Natural killer cell treated with Interleukin-12 subunit alpha and Interleukin-12 subunit beta and Interleukin-15 and Interleukin-18, amount 100 ng/mL, for 72 hours (primary cell): ENCODE data around the gene FKBP6. TPM values are rescaled to one million over a fixed set of nuclear protein-coding genes. Genes with fewer than 3 reads are reported as not detected.
A peak's percentile ranks its signal among the peaks of the same experiment; 100 is the strongest.
"Not testable (repeated sequence)": the region's sequence is repeated elsewhere in the genome, so short reads cannot be mapped to it uniquely, and the experiment has no call there.

Experiments
- ATAC-seq, 2 donors: fragments of 150-1000 bp; cut with Tn5 transposase in 1 of 2; sonication (Bioruptor Pico), chemical (Tn5 transposase) in 1 of 2; 2 replicates each; pipeline ENCODE4 v1.10.0; 2021
- DNase-seq: peaks from one replicate; pipeline ENCODE4 v3.0.0; 2022; ENCODE audit warnings: low spot score
- H3K27ac Mint-ChIP-seq, 2 donors: 1 replicate in 1 of 2; 2 replicates in 1 of 2; pipeline ENCODE4 v1.8.0; 2022; ENCODE audit warnings: mixed read lengths in 2 of 2, mild to moderate bottlenecking in 1 of 2, moderate library complexity in 1 of 2
- H3K27me3 Mint-ChIP-seq, 2 donors: 1 replicate in 1 of 2; 2 replicates in 1 of 2; pipeline ENCODE4 v1.8.0; 2022; ENCODE audit warnings: mixed read lengths in 2 of 2
- H3K36me3 Mint-ChIP-seq: one replicate; pipeline ENCODE4 v1.8.0; 2022; ENCODE audit warnings: mixed read lengths
- H3K4me1 Mint-ChIP-seq, 2 donors: 1 replicate in 1 of 2; 2 replicates in 1 of 2; pipeline ENCODE4 v1.8.0; 2022; ENCODE audit warnings: low read depth in 2 of 2, mixed read lengths in 2 of 2, mild to moderate bottlenecking in 1 of 2
- H3K4me3 Mint-ChIP-seq: one replicate; pipeline ENCODE4 v1.8.0; 2022; ENCODE audit warnings: mixed read lengths
- H3K9me3 Mint-ChIP-seq: 2 replicates; pipeline ENCODE4 v1.8.0; 2022; ENCODE audit warnings: mixed read lengths
- total RNA-seq, 2 donors: library from RNA; stranded (reverse); gene quantifications; one replicate each; pipeline ENCODE4 v1.2.3, GENCODE V29; 2022

FKBP6 gene
- total RNA-seq, 2 donors from 2014 or later = not detected

GRCh38 chr7:73354196-73354595 is 26.2 kb downstream of the FKBP6 start:
- DNase-seq (no peak), ATAC-seq (no peak)
- no peak overlapping the region for H3K27ac Mint-ChIP-seq
- H3K4me3 Mint-ChIP-seq = no peak overlapping the region
- no peaks in the 10 kb centered on the region for H3K4me1 Mint-ChIP-seq
- no peaks in the 10 kb centered on the region for H3K36me3 Mint-ChIP-seq
- no peaks in the 10 kb centered on the region for H3K9me3 Mint-ChIP-seq
- H3K27me3 Mint-ChIP-seq = peaks cover 0 to under 1% of the 10 kb centered on the region in 2 donors

GRCh38 chr7:73354821-73355220 is 26.9 kb downstream of the FKBP6 start:
- DNase-seq = no peak
- Mint-ChIP-seq H3K4me3 (no peak overlapping the region), H3K9me3 (no peaks in the 10 kb centered on the region), H3K27me3 (peaks cover 0 to 6% of the 10 kb centered on the region in 2 donors), H3K36me3 (no peaks in the 10 kb centered on the region), H3K27ac (no peak overlapping the region), H3K4me1 (peaks cover 0 to 3% of the 10 kb centered on the region in 2 donors)
- ATAC-seq = no peak

DNA sequence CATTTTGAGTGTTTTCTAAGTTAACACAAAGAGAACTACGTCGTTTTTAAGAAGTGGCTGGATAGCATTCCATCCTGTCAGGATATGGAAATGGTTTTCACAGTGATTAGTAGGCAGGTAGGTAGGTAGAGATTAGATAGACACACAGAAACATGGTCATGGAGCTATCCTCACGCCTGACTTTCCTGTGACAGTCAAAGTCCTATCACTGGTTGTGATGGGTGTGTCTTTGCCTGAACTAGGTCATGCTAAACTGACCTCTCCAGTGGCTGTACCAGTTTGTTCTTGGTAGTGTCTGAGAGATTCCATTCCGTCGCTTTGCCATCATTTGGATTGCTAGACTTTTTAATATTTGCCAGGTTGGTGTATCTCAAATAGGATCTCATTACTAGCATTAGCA is 28.2 kb downstream of the FKBP6 start:
- Mint-ChIP-seq H3K27ac (no peak overlapping the region), H3K4me1 (peaks cover 0 to 3% of the 10 kb centered on the region in 2 donors), H3K36me3 (no peaks in the 10 kb centered on the region), H3K4me3 (no peak overlapping the region), H3K9me3 (no peaks in the 10 kb centered on the region), H3K27me3 (peaks cover 0 to 6% of the 10 kb centered on the region in 2 donors)
- ATAC-seq (no peak), DNase-seq (no peak)

DNA sequence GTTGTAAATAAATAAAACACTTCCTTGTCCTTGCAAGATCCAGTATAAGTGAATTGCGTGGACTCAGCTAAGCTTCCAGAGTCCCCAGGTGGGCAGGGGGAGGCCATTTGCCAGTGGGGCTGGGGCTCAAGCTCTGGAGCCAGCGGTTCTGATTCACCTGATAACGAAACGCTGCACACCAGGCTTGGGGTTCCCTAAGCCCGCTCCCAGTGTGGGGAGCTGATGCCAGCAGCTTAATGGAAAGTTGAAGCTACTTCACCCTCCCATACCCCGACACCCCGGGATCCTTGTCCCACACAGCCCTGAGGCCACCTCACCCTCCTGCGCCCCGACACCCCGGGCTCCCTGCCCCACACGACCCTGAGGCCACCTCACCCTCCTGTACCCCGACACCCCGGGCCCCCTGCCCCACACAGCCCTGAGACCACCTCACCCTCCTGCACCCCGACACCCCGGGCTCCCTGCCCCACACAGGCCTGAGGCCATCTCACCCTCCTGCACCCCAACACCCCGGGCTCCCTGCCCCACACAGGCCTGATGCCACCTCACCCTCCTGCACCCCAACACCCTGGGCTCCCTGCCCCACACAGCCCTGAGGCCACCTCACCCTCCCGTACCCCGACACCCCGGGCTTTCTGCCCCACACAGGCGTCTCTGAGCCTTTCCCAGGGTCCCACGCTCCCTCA is 30.8 kb downstream of the FKBP6 start:
- H3K27me3 Mint-ChIP-seq = peaks cover 0 to 8% of the 10 kb centered on the region in 2 donors
- H3K36me3 Mint-ChIP-seq = no peaks in the 10 kb centered on the region
- H3K4me3 Mint-ChIP-seq = no peak overlapping the region
- DNase-seq (no peak), ATAC-seq (no peak)
- no peaks in the 10 kb centered on the region for H3K9me3 Mint-ChIP-seq
- no peak overlapping the region for H3K27ac Mint-ChIP-seq
- H3K4me1 Mint-ChIP-seq = peaks cover 0 to 3% of the 10 kb centered on the region in 2 donors

- no peaks in the 10 kb centered on the region for H3K9me3 Mint-ChIP-seq
- no peaks in the 10 kb centered on the region for H3K36me3 Mint-ChIP-seq
- H3K27ac Mint-ChIP-seq = no peak overlapping the region
- peaks cover 0 to 8% of the 10 kb centered on the region in 2 donors for H3K27me3 Mint-ChIP-seq
- H3K4me1 Mint-ChIP-seq = peaks cover 0 to 3% of the 10 kb centered on the region in 2 donors
- no peak overlapping the region for H3K4me3 Mint-ChIP-seq
- ATAC-seq (no peak), DNase-seq (no peak)
Measured at GRCh38 chr7:73359306-73359705, 31.3 kb downstream of the FKBP6 start.

DNA sequence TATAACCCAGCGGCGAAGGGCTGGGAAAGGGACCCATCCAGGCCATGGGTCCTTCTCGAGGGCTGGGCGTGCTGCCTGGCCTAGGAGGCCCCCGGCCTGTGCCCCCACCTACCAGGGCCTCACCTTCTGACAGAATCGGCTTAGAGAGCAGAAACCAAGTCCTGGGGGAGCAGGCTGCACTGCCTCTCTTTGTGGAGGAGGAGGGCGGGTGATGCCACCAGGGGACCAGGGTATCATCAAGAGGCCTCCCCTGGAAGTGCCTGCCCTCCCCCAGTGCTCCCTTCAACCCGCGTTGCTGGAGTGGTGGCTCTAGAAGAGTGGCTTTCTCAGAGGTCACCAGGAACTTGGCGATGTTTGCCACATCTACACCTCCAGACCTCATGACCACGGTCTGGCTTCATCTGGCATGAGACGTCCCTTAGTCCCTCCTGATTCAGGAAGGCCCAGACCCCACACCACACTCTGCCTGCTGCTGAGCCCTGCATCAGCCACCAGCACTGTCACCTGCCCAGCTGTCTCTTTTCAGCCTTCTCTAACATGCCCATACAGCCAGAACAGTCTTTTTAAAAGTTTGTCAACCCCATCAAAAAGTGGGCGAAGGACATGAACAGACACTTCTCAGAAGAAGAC is 31.9 kb downstream of the FKBP6 start:
- no peak overlapping the region for H3K27ac Mint-ChIP-seq
- peaks cover 0 to 8% of the 10 kb centered on the region in 2 donors for H3K27me3 Mint-ChIP-seq
- no peaks in the 10 kb centered on the region for H3K9me3 Mint-ChIP-seq
- H3K4me1 Mint-ChIP-seq = peaks cover 0 to 3% of the 10 kb centered on the region in 2 donors
- H3K36me3 Mint-ChIP-seq = no peaks in the 10 kb centered on the region
- H3K4me3 Mint-ChIP-seq = no peak overlapping the region
- DNase-seq (no peak), ATAC-seq (no peak)

DNA sequence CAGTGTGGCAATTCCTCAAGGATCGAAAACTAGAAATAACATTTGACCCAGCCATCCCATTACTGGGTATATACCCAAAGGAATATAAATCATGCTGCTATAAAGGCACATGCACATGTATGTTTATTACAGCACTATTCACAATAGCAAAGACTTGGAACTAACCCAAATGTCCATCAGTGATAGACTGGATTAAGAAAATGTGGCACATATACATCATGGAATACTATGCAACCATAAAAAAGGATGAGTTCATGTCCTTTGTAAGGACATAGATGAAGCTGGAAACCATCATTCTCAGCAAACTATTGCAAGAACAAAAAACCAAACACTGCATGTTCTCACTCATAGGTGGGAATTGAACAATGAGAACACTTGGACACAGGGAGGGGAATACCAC is 32.6 kb downstream of the FKBP6 start:
- H3K9me3 Mint-ChIP-seq, H3K27ac Mint-ChIP-seq, H3K4me3 Mint-ChIP-seq, ATAC-seq, H3K36me3 Mint-ChIP-seq, DNase-seq, H3K27me3 Mint-ChIP-seq, H3K4me1 Mint-ChIP-seq: not testable (repeated sequence)

GRCh38 chr7:73363225-73364005 is 35.5 kb downstream of the FKBP6 start:
- DNase-seq = no peak
- peak; percentile 7 to 11 for ATAC-seq
- Mint-ChIP-seq H3K4me3 (no peak overlapping the region), H3K36me3 (no peaks in the 10 kb centered on the region), H3K4me1 (peaks cover 0 to 3% of the 10 kb centered on the region in 2 donors), H3K27me3 (peaks cover 0 to 11% of the 10 kb centered on the region in 2 donors), H3K27ac (no peak overlapping the region), H3K9me3 (no peaks in the 10 kb centered on the region)

DNA sequence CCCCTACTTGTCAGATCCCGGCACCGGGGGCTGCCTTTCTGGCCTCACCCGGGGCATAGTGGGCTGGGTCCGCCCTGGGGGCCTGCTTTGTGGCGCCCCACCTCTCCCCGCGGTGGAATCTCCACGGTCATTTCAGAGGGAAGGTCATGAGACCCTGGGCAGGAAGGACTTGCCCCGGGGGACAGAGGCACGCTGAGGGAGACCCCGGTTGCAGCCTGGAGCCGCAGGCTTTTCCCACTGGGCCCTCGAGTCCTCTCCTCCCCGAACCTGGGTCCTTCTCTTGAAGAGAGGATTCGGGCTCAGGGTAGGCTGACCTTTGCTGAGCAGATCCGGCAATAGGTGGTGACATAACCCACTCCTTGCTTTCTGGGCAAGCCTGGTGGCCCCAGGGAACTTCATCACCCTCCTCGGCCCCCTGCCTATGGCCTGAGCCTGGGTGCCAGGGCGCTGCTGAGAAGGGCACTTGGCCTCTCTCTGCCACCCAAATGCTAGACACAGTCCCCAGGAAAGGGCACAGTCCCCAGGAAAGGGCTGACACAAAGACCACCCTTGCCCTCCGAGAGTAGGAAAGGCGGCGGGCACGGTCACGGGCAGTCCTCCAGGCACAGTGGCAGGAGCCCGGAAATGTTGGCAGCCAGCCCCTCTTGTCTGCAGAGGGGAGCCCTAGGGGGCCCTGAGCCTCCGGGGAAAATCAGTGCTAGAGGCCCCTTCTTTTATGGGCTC is 36.2 kb downstream of the FKBP6 start:
- no peak for DNase-seq
- Mint-ChIP-seq H3K27me3 (peaks cover 0 to 10% of the 10 kb centered on the region in 2 donors), H3K4me3 (no peak overlapping the region), H3K4me1 (peaks cover 0 to 3% of the 10 kb centered on the region in 2 donors), H3K9me3 (no peaks in the 10 kb centered on the region), H3K27ac (no peak overlapping the region), H3K36me3 (no peaks in the 10 kb centered on the region)
- peak; percentile 22 to 30 for ATAC-seq

DNA sequence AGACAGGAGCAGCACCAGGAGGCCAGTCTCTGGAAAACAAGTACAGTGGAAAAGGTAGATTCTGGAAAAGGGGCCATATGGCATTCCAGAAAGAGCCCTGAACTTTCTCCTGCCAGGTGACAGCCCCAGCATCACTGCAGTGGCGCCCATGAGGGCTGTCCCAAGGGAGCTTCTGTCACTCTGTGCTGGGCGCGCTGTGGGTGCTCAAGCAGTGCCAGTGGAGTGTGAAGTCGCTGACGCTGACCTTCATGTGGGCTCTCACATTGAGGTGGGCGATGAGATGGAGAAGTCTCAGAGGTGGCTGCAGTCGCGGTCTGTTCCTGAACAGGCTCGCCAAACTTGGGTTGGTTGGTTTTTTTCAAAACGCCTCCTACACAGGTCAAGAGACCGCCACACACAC is 38.2 kb downstream of the FKBP6 start:
- ATAC-seq (no peak), DNase-seq (no peak)
- Mint-ChIP-seq H3K27ac (no peak overlapping the region), H3K4me1 (no peaks in the 10 kb centered on the region), H3K4me3 (no peak overlapping the region), H3K27me3 (peaks cover 0 to 5% of the 10 kb centered on the region in 2 donors), H3K36me3 (no peaks in the 10 kb centered on the region), H3K9me3 (no peaks in the 10 kb centered on the region)

DNA sequence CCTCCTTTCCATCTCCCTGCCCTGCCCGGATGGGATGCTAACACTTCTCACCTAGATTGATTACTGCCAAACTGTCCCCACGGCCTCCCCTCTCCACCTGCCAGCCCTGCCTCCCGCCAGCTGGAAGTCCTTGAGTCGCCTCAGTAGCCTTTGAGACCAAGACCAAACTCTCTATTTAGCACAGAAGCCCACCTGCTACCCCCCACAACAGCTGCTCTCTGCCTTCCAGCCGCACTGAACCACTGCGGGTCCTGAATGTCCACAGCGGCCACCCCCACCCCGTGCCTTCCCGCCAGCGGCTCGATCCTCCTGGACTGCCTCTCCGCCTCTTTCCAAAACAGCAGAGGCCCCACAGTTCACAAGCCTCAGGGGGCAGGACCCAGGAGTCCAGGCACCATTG is 39.0 kb downstream of the FKBP6 start:
- Mint-ChIP-seq H3K9me3 (no peaks in the 10 kb centered on the region), H3K27ac (no peak overlapping the region), H3K4me3 (no peak overlapping the region), H3K4me1 (no peaks in the 10 kb centered on the region), H3K27me3 (peaks cover 0 to 5% of the 10 kb centered on the region in 2 donors), H3K36me3 (no peaks in the 10 kb centered on the region)
- ATAC-seq (no peak), DNase-seq (no peak)

GRCh38 chr7:73369009-73369408 is 41.0 kb downstream of the FKBP6 start:
- Mint-ChIP-seq H3K27me3 (peaks cover 0 to 4% of the 10 kb centered on the region in 2 donors), H3K36me3 (no peaks in the 10 kb centered on the region), H3K4me1 (no peaks in the 10 kb centered on the region), H3K27ac (no peak overlapping the region), H3K4me3 (no peak overlapping the region), H3K9me3 (no peaks in the 10 kb centered on the region)
- no peak for ATAC-seq
- DNase-seq = no peak

DNA sequence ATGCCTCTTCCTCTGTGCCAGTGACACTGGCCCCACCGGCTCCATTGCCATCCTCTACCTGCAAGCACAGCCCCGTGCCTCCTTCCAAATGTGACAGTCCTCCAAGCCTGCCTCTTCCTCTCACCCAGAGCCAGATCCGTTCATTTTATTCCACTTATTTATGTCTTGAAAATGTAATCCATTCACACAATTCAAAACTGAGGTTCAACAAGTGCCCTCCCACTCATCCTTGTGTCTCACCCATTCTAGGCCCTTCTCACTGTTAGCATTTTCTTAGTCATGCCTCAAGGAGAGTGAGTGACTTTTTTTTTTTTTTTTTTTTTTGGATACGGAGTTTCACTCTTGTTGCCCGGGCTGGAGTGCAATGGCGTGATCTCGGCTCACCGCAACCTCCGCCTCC is 41.7 kb downstream of the FKBP6 start:
- ATAC-seq = no peak
- Mint-ChIP-seq H3K36me3 (no peaks in the 10 kb centered on the region), H3K9me3 (no peaks in the 10 kb centered on the region), H3K4me3 (no peak overlapping the region), H3K27me3 (peaks cover 0 to 6% of the 10 kb centered on the region in 2 donors), H3K4me1 (no peaks in the 10 kb centered on the region), H3K27ac (no peak overlapping the region)
- DNase-seq = no peak
